Peyer's patch (tissue), 4 donors: ENCODE data around the gene KRAS. TPM values are rescaled to one million over a fixed set of nuclear protein-coding genes. Genes with fewer than 3 reads are reported as not detected.

Source experiments
- DNase-seq, 3 donors: peaks; one replicate each; pipeline ENCODE4 v3.0.0-alpha.2; 2017 to 2019
- H3K27ac ChIP-seq, 4 donors: fragments of 200-600 bp; sonication (generic); one replicate each; pipeline ENCODE4 v1.5.1; 2016 to 2019
- H3K27me3 ChIP-seq, 2 donors: fragments of 200-600 bp; sonication (generic); one replicate each; pipeline ENCODE4 v1.5.1; 2019
- H3K36me3 ChIP-seq, 3 donors: fragments of 200-600 bp; sonication (generic); one replicate each; pipeline ENCODE4 v1.5.1; 2016 to 2019
- H3K4me1 ChIP-seq, 4 donors: fragments of 200-600 bp; sonication (generic); one replicate each; pipeline ENCODE4 v1.5.1; 2016 to 2019
- H3K4me3 ChIP-seq, 4 donors: fragments of 200-600 bp; sonication (generic); 1 replicate in 3 of 4; 2 replicates in 1 of 4; pipeline ENCODE4 v1.5.1; 2016 to 2019; ENCODE audit warnings: mild to moderate bottlenecking in 1 of 4
- H3K9me3 ChIP-seq, 4 donors: fragments of 200-600 bp; sonication (generic); one replicate each; pipeline ENCODE4 v1.5.1; 2016 to 2019; ENCODE audit warnings: mild to moderate bottlenecking in 1 of 4
- POLR2A ChIP-seq, 2 donors: fragments of 450-650 bp; IDR thresholded peaks; one replicate each; pipeline ENCODE4 v1.5.1; 2017; ENCODE audit warnings: antibody characterized with exemption in 2 of 2, mild to moderate bottlenecking in 2 of 2, moderate library complexity in 2 of 2
- total RNA-seq, 4 donors: library from RNA; depleted of rRNA; stranded (reverse); fragments of >200 nt; gene quantifications; one replicate each; pipeline ENCODE4 v1.1.0, GENCODE V29; 2016
- TF ChIP-seq, protein P1 (sequence below), 6 experiments: fragments of 450-650 bp in 4 of 6; fragments of 200-600 bp in 2 of 6; sonication (generic) in 1 of 6; IDR thresholded peaks; one replicate each; pipeline ENCODE4 v1.5.1; 2017 to 2019; ENCODE audit warnings: antibody characterized with exemption in 6 of 6, mild to moderate bottlenecking in 3 of 6, moderate library complexity in 1 of 6

KRAS gene
- total RNA-seq, 4 donors from 2014 or later = 17.3 to 27.8 (median 23.2) TPM

DNA sequence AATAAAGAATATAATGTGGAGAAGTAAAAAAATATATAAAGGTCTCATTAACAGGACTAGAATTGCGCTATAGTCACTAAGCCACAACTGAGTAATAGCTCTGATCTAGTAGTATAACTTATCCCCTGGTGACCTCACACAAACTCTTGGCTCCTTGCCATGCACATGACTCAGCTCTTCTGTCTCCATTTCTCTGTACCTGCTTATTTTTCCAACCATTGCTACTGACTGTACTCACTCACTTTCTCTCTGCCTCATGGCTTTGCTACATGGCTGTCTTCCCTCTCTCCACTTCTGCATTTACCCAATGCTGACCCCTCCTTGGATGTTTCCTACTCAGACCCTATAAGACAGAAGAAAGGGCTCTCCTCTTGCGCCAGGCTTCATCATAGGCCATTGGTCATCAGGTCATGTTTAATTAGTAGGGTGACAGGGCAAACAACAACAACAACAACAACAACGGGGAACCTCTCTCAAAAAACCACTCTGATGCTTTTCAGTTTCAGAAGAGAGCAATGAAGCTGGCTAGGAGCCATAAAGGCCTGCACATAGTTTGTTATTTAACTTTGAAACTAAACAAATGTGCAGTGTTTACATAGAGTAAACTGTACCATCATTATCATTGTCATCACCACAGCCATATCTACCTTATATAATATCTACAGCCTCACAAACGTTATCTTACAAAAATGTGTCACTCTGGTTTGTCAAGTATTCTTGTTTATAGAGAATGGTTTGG, 25.6 kb upstream of the KRAS start:
- no peak overlapping the region for H3K4me3 ChIP-seq
- no peaks in the 10 kb centered on the region for H3K9me3 ChIP-seq
- peak overlapping the region in 1 of 4 donors; percentile 2 for H3K27ac ChIP-seq
- H3K27me3 ChIP-seq = no peaks in the 10 kb centered on the region
- DNase-seq = peak in 2 of 3 donors; percentile 59 to 76
- H3K36me3 ChIP-seq = no peaks in the 10 kb centered on the region
- TF ChIP-seq, protein P1, sequence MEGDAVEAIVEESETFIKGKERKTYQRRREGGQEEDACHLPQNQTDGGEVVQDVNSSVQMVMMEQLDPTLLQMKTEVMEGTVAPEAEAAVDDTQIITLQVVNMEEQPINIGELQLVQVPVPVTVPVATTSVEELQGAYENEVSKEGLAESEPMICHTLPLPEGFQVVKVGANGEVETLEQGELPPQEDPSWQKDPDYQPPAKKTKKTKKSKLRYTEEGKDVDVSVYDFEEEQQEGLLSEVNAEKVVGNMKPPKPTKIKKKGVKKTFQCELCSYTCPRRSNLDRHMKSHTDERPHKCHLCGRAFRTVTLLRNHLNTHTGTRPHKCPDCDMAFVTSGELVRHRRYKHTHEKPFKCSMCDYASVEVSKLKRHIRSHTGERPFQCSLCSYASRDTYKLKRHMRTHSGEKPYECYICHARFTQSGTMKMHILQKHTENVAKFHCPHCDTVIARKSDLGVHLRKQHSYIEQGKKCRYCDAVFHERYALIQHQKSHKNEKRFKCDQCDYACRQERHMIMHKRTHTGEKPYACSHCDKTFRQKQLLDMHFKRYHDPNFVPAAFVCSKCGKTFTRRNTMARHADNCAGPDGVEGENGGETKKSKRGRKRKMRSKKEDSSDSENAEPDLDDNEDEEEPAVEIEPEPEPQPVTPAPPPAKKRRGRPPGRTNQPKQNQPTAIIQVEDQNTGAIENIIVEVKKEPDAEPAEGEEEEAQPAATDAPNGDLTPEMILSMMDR (IDR thresholded peaks at IDR 0.05) = no peak
- TF ChIP-seq POLR2A (IDR thresholded peaks at IDR 0.05) = no peak
- no peaks in the 10 kb centered on the region for H3K4me1 ChIP-seq

DNA sequence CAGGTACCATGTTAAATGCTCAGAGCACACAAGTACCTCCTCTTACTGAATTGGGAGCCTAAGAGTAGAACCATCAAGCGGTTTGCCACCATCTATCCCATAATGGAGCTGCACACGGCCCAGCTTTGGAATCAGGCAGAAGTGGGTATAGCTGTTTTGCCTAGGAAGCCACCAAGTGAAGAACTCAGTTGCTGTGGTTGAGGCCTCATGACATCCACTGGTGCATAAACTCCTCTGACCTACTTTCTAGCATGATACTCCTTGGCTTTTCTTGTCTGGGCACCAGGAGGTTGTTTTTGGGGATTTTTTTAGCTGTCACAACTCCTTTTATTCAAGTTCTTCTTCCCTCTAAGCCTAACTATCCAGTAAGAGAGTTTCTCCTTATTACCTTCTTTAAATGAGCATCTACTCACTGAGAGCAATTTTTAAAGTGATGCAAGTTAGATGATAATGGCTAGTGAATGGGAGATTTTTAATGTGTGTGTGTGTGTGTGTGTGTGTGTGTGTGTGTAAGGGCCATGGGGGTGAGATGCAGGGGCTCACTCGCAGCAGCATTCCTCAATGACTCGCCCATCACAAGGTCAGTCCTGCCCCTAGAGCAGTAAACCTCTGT, 20.9 kb upstream of the KRAS start:
- H3K4me1 ChIP-seq = no peaks in the 10 kb centered on the region
- no peak for TF ChIP-seq POLR2A (IDR thresholded peaks at IDR 0.05)
- TF ChIP-seq, protein P1 (IDR thresholded peaks at IDR 0.05) = no peak
- H3K4me3 ChIP-seq = no peak overlapping the region
- H3K27me3 ChIP-seq = no peaks in the 10 kb centered on the region
- no peak overlapping the region for H3K27ac ChIP-seq
- no peaks in the 10 kb centered on the region for H3K36me3 ChIP-seq
- DNase-seq = no peak
- no peaks in the 10 kb centered on the region for H3K9me3 ChIP-seq

DNA sequence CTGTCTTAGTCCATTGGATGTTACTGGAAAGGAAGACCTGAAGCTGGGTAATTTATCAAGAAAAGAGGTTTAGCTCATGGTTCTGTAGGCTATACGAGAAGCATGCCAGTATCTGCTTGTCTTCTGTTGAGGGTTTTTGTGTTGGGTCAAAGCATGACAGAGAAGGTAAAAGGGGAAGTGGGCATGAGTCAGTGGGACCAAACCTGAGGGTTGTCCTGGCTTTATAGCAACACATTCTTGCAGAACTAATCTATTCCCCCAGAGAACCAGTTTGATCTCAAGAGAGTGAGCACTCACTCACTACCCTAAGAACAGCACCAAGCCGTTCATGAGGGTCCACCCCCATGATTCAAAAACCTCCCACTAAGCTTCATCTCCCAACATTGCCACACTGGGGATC, 19.0 kb upstream of the KRAS start:
- TF ChIP-seq POLR2A (IDR thresholded peaks at IDR 0.05) = no peak
- TF ChIP-seq, protein P1 (IDR thresholded peaks at IDR 0.05) = no peak
- H3K36me3 ChIP-seq = no peaks in the 10 kb centered on the region
- H3K27me3 ChIP-seq = no peaks in the 10 kb centered on the region
- DNase-seq = no peak
- H3K27ac ChIP-seq = no peak overlapping the region
- H3K4me3 ChIP-seq = no peak overlapping the region
- no peaks in the 10 kb centered on the region for H3K4me1 ChIP-seq
- no peaks in the 10 kb centered on the region for H3K9me3 ChIP-seq

DNA sequence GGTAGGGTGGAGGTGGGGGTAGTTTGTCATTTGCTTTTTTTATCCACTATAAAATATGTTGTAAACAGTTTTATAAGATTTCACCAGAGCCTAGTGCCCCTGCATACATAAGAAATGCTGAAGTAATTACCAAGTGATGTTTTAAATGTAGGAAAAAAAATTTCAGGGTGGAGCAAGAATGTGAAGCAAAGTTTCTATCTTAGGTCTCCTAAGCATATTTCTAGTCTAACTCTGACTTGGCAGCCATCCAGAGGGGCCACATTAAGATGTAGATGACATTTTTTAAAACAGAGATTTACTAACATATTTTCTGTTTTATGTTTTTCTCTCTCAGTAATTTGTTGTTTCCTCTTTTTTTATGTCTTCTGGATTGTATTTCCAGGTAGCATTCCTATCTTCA, 15.8 kb upstream of the KRAS start:
- Histone ChIP-seq H3K9me3 (no peaks in the 10 kb centered on the region), H3K36me3 (no peaks in the 10 kb centered on the region), H3K4me1 (no peaks in the 10 kb centered on the region), H3K4me3 (no peak overlapping the region), H3K27me3 (no peaks in the 10 kb centered on the region), H3K27ac (no peak overlapping the region)
- no peak for TF ChIP-seq POLR2A (IDR thresholded peaks at IDR 0.05)
- TF ChIP-seq, protein P1 (IDR thresholded peaks at IDR 0.05) = no peak
- no peak for DNase-seq

DNA sequence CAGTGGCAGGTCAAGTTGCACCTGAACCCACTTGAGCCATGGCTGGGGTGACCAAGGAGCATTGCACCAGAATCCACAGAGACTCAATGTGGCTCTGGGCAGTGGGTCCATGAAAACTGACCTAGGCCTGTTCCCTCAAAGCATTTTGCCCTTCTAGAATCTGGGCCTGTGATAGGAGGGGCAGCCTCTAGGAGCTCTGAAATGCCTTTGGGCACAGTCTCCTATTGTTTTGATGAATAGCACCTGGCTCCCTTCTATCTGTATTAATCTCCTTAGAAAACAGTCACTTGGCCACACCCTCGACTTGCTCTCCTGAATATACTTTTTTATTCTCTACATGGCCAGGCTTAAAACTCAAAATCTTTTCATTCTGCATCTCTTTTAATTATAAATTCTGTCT, 14.1 kb upstream of the KRAS start:
- no peaks in the 10 kb centered on the region for H3K36me3 ChIP-seq
- no peaks in the 10 kb centered on the region for H3K4me1 ChIP-seq
- no peak overlapping the region for H3K4me3 ChIP-seq
- H3K27ac ChIP-seq = no peak overlapping the region
- no peak for DNase-seq
- H3K27me3 ChIP-seq = no peaks in the 10 kb centered on the region
- TF ChIP-seq, protein P1 (IDR thresholded peaks at IDR 0.05) = no peak
- TF ChIP-seq POLR2A (IDR thresholded peaks at IDR 0.05) = no peak
- H3K9me3 ChIP-seq = no peaks in the 10 kb centered on the region
